WTC11 (cell line): Measurements from ENCODE around the gene SELPLG.

ENCODE experiments used
- FOXP1 ChIP-seq: sonication (generic); formaldehyde crosslinking; IDR thresholded peaks from 2 replicates; pipeline ENCODE4 v1.8.0; 2022; ENCODE audit warnings: missing genetic modification reagents, mild to moderate bottlenecking, moderate library complexity, borderline replicate concordance
- TF ChIP-seq, protein P1 (sequence below): fragments of 200-600 bp; IDR thresholded peaks from 2 replicates; pipeline ENCODE4 v1.8.0; 2022; ENCODE audit warnings: antibody characterized with exemption

DNA sequence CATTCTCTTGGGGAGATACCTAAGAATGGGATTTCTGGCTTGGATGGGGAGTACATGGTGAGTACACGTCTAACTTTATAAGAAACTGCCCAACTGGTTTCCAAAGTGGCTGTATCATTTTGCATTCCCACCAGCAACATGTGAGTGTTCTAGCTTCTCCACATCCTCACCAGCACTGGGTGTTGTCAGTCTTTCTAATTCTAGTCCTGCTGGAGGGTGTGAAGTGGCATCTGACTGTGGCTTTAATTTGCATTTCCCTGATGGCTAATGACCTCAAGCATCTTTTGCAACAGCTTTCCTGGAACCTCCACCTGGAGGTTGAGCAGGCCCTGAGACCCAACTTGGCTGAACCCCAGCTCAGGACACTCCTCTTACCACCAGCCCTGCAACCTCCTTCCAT, 17.8 kb downstream of the SELPLG start:
- TF ChIP-seq FOXP1 (CRISPR knock-in tag): no peak
- TF ChIP-seq, protein P1, sequence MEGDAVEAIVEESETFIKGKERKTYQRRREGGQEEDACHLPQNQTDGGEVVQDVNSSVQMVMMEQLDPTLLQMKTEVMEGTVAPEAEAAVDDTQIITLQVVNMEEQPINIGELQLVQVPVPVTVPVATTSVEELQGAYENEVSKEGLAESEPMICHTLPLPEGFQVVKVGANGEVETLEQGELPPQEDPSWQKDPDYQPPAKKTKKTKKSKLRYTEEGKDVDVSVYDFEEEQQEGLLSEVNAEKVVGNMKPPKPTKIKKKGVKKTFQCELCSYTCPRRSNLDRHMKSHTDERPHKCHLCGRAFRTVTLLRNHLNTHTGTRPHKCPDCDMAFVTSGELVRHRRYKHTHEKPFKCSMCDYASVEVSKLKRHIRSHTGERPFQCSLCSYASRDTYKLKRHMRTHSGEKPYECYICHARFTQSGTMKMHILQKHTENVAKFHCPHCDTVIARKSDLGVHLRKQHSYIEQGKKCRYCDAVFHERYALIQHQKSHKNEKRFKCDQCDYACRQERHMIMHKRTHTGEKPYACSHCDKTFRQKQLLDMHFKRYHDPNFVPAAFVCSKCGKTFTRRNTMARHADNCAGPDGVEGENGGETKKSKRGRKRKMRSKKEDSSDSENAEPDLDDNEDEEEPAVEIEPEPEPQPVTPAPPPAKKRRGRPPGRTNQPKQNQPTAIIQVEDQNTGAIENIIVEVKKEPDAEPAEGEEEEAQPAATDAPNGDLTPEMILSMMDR: no peak
